HepG2 (cell line): ENCODE data around the gene CEACAM21. TPM values are rescaled to one million over a fixed set of nuclear protein-coding genes. Genes with fewer than 3 reads are reported as not detected.

Experiments used
- ATAC-seq: fragments of 200-7000 bp; cut with Tn5 transposase; 3 replicates; pipeline ENCODE4 v1.9.1; 2020; ENCODE audit warnings: mild to moderate bottlenecking, moderate library complexity
- BruUV-seq: library from RNA; stranded (reverse); fragments of 400-500 nt; replicated peaks from 2 replicates; lab custom pipeline; 2021; lab: Mats Ljungman, UMichigan
- CTCF ChIA-PET: fragments of 300-600 bp; formaldehyde crosslinking; extraction: SDS; loops from one replicate; lab custom pipeline; 2021; ENCODE audit warnings: low total read pairs, inconsistent platforms, low intra/inter-chr PET ratio; lab: Yijun Ruan, JAX
- POLR2A ChIA-PET: fragments of 350-600 bp; sonication (Branson Sonifier 250); formaldehyde crosslinking; loops from one replicate; lab custom pipeline; 2020; ENCODE audit warnings: antibody characterized with exemption, inconsistent platforms; lab: Yijun Ruan, JAX
- DNase-seq: peaks from one replicate; pipeline ENCODE4 v3.0.0-alpha.2; 2015; ENCODE audit warnings: low spot score
- FAIRE-seq: peaks from 3 replicates; lab custom pipeline; 2011; peaks lifted over from hg19 to GRCh38; lab: Jason Lieb, UNC
- H2AFZ ChIP-seq: one replicate; pipeline ENCODE4 v1.6.1; 2011; ENCODE audit warnings: low read length, inconsistent platforms
- H3K27ac ChIP-seq: fragments of 300-600 bp; 3 replicates; pipeline ENCODE4 v1.8.0; 2011; ENCODE audit warnings: mixed run types, mild to moderate bottlenecking, mixed read lengths, low read length, inconsistent platforms; ENCODE audit not compliant: insufficient read depth; ENCODE audit errors: extremely low read length
- H3K27me3 ChIP-seq, 2 experiments: fragments of 200-600 bp in 1 of 2; 2 replicates in 1 of 2; 3 replicates in 1 of 2; pipeline versions ENCODE4 v1.6.0 to v1.8.0; 2011; ENCODE audit warnings: low read length in 2 of 2, mild to moderate bottlenecking in 2 of 2, moderate library complexity in 2 of 2, inconsistent platforms in 1 of 2; ENCODE audit not compliant: insufficient read depth in 2 of 2, control insufficient read depth in 1 of 2
- H3K36me3 ChIP-seq, 2 experiments: fragments of 200-600 bp in 1 of 2; replicated peaks in 1 of 2; 2 replicates in 1 of 2; 3 replicates in 1 of 2; pipeline versions ENCODE4 v1.5.1 to v1.8.0; 2011; ENCODE audit warnings: low read length in 2 of 2, inconsistent platforms in 1 of 2; ENCODE audit not compliant: insufficient read depth in 2 of 2, control insufficient read depth in 1 of 2
- H3K4me1 ChIP-seq: 2 replicates; pipeline ENCODE4 v1.5.1; 2012; ENCODE audit warnings: low read length, inconsistent platforms; ENCODE audit not compliant: insufficient read depth
- H3K4me2 ChIP-seq: 2 replicates; pipeline ENCODE4 v1.6.0; 2011; ENCODE audit warnings: low read depth, low read length, inconsistent platforms
- H3K4me3 ChIP-seq, 3 experiments: fragments of 200-600 bp in 1 of 3; sonication (generic), shearing (Covaris generic) in 1 of 3; replicated peaks in 1 of 3; 2 replicates each; pipeline ENCODE4 v1.5.1; 2011 to 2016; ENCODE audit warnings: low read length in 3 of 3, inconsistent platforms in 2 of 3, low read depth in 2 of 3, mild to moderate bottlenecking in 2 of 3, control low read depth in 1 of 3, mixed read lengths in 1 of 3; ENCODE audit not compliant: insufficient read depth in 1 of 3
- H3K79me2 ChIP-seq: one replicate; pipeline ENCODE4 v1.6.1; 2011; ENCODE audit warnings: low read length, inconsistent platforms; ENCODE audit not compliant: insufficient read depth
- H3K9ac ChIP-seq: 2 replicates; pipeline ENCODE4 v1.6.0; 2011; ENCODE audit warnings: mild to moderate bottlenecking, low read depth, low read length, inconsistent platforms; ENCODE audit not compliant: insufficient read depth
- H3K9me3 ChIP-seq: 2 replicates; pipeline ENCODE4 v1.5.1; 2012; ENCODE audit warnings: mild to moderate bottlenecking, low read length
- H4K20me1 ChIP-seq: 2 replicates; pipeline ENCODE4 v1.6.0; 2011; ENCODE audit warnings: inconsistent platforms, mild to moderate bottlenecking, low read length, moderate library complexity; ENCODE audit not compliant: insufficient read depth
- DPF2 ChIP-seq: sonication (generic); formaldehyde crosslinking; IDR thresholded peaks from 2 replicates; pipeline ENCODE4 v1.4.0; 2020; ENCODE audit warnings: mild to moderate bottlenecking, low read depth, missing genetic modification reagents, borderline replicate concordance
- FLYWCH1 ChIP-seq: sonication (generic); formaldehyde crosslinking; IDR thresholded peaks from 2 replicates; pipeline ENCODE4 v1.8.1; 2023; ENCODE audit warnings: mild to moderate bottlenecking, missing genetic modification reagents
- MAFF ChIP-seq: IDR thresholded peaks from 2 replicates; pipeline ENCODE4 v1.6.1; 2011; ENCODE audit warnings: low read depth, low read length, improper control_type of control experiment
- NAIF1 ChIP-seq: sonication (generic); formaldehyde crosslinking; IDR thresholded peaks from 2 replicates; pipeline ENCODE4 v1.5.0; 2020; ENCODE audit warnings: mild to moderate bottlenecking, missing genetic modification reagents, borderline replicate concordance
- NCOA2 ChIP-seq: sonication (generic); formaldehyde crosslinking; IDR thresholded peaks from 2 replicates; pipeline ENCODE4 v1.8.0; 2022; ENCODE audit warnings: inconsistent platforms
- NFKB2 ChIP-seq: sonication (generic); formaldehyde crosslinking; IDR thresholded peaks from 2 replicates; pipeline ENCODE4 v1.4.0; 2020; ENCODE audit warnings: missing genetic modification reagents, borderline replicate concordance
- NFYC ChIP-seq: IDR thresholded peaks from 2 replicates; pipeline ENCODE4 v1.6.1; 2016; ENCODE audit warnings: missing genetic modification reagents, missing compliant biosample characterization
- PRPF4 ChIP-seq: fragments of 200-400 bp; formaldehyde crosslinking; IDR thresholded peaks from 2 replicates; pipeline ENCODE4 v1.6.1; 2016; ENCODE audit warnings: low read length, low read depth; ENCODE audit not compliant: poor library complexity, severe bottlenecking
- RFXANK ChIP-seq: IDR thresholded peaks from 2 replicates; pipeline ENCODE4 v1.6.1; 2016
- SMAD3 ChIP-seq: sonication (generic); formaldehyde crosslinking; IDR thresholded peaks from 2 replicates; pipeline ENCODE4 v1.4.0; 2020; ENCODE audit warnings: missing genetic modification reagents
- TBX2 ChIP-seq: sonication (generic); formaldehyde crosslinking; IDR thresholded peaks from 2 replicates; pipeline ENCODE4 v1.5.0; 2020; ENCODE audit warnings: missing genetic modification reagents, mild to moderate bottlenecking, borderline replicate concordance
- TRIM24 ChIP-seq: sonication (generic); formaldehyde crosslinking; IDR thresholded peaks from 2 replicates; pipeline ENCODE4 v1.8.0; 2022; ENCODE audit warnings: mild to moderate bottlenecking, missing genetic modification reagents
- ZMYM4 ChIP-seq: sonication (generic); formaldehyde crosslinking; IDR thresholded peaks from 2 replicates; pipeline ENCODE4 v1.8.1; 2023; ENCODE audit warnings: mild to moderate bottlenecking, missing genetic modification reagents
- ZNF484 ChIP-seq: sonication (generic); formaldehyde crosslinking; IDR thresholded peaks from 2 replicates; pipeline ENCODE4 v1.5.1; 2020; ENCODE audit warnings: mild to moderate bottlenecking, low read depth, missing genetic modification reagents, borderline replicate concordance
- ZNF776 ChIP-seq: sonication (generic); formaldehyde crosslinking; IDR thresholded peaks from 2 replicates; pipeline ENCODE4 v1.4.0; 2020; ENCODE audit warnings: mild to moderate bottlenecking, missing genetic modification reagents
- ZNF891 ChIP-seq: sonication (generic); formaldehyde crosslinking; IDR thresholded peaks from 2 replicates; pipeline ENCODE4 v1.5.0; 2020; ENCODE audit warnings: mild to moderate bottlenecking, missing genetic modification reagents
- WGBS: methylation state at CpG from one replicate; pipeline ENCODE4 v1.1.6; 2017; ENCODE audit warnings: low lambda C conversion rate; 5-methylcytosine and 5-hydroxymethylcytosine counted together
- in situ Hi-C: cut with HindIII; loops from 2 replicates; pipeline ENCODE4 v1.10.0; 2017; ENCODE audit warnings: low pct_unique_long_range_greater_than_20kb; ENCODE audit not compliant: extremely low pct_ligation_motif_present
- intact Hi-C: fragments of 100-400 bp; cut with micrococcal nuclease; formaldehyde crosslinking; loops from one replicate; pipeline ENCODE4 v1.10.0; 2022; ENCODE audit not compliant: unreplicated experiment
- polyA plus RNA-seq, 8 experiments: library from polyadenylated mRNA; depleted of rRNA in 3 of 8; stranded (reverse) in 7 of 8; unstranded in 1 of 8; fragments of >200 nt; fragmentation: Illumina TruSeq in 4 of 8; extraction: Trizol in 4 of 8; gene quantifications; 2 replicates each; pipeline versions ENCODE4 v1.2.1 to v1.2.3, GENCODE V29; 2011 to 2016; ENCODE audit warnings: low read depth in 4 of 8, missing spikeins in 1 of 8, mixed read lengths in 1 of 8; ENCODE audit not compliant: insufficient read depth in 1 of 8
- total RNA-seq, 5 experiments: library from RNA; depleted of rRNA; stranded (reverse); fragments of >200 nt; fragmentation: Illumina TruSeq; extraction: Trizol; gene quantifications; 2 replicates each; pipeline ENCODE4 v1.2.3, GENCODE V29; 2016; ENCODE audit warnings: low read depth in 1 of 5

Gene CEACAM21
- total and polyA plus RNA-seq, 2 of the 13 experiments (the other 11 are each of a cell fraction or from before 2014, with no cell fraction given): 0.05 TPM; not detected in 1

GRCh38 chr19:41584931-41585330 is 9.0 kb downstream of the CEACAM21 start:
- Histone ChIP-seq H3K36me3 (no peaks in the 10 kb centered on the region), H3K79me2 (no peaks in the 10 kb centered on the region), H2AFZ (no peak overlapping the region), H3K9ac (no peak overlapping the region), H3K27me3 (0 out of 5 replicates have a peak, but pooled peaks cover 0 to 1% of the 10 kb centered on the region in 2 experiments), H3K9me3 (peaks cover 32% of the 10 kb centered on the region), H3K27ac (no peak overlapping the region), H3K4me1 (no peaks in the 10 kb centered on the region), H4K20me1 (no peaks in the 10 kb centered on the region; the same call in 1 of the 2 replicates), H3K4me2 (no peak overlapping the region), H3K4me3 (no peak overlapping the region)
- ATAC-seq (no peak), FAIRE-seq (no peak), DNase-seq (no peak)
- BruUV-seq: no TSS peak
- no CpG with 5 or more reads among the region's 1 CpG for WGBS
- ChIA-PET CTCF (no interaction called here), POLR2A (no interaction called here)
- no peak for TF ChIP-seq MAFF
- TF ChIP-seq ZMYM4 (CRISPR knock-in tag): no peak
- no peak for TF ChIP-seq ZNF776 (CRISPR knock-in tag)
- no peak for TF ChIP-seq FLYWCH1 (CRISPR knock-in tag)
- TF ChIP-seq ZNF484 (CRISPR knock-in tag): no peak
- no peak for TF ChIP-seq NAIF1
- TF ChIP-seq RFXANK (CRISPR knock-in tag): no peak
- no peak for TF ChIP-seq NFKB2 (CRISPR knock-in tag)
- TF ChIP-seq NFYC (CRISPR knock-in tag): no peak
- TF ChIP-seq ZNF891 (CRISPR knock-in tag): no peak
- TF ChIP-seq SMAD3 (CRISPR knock-in tag): no peak
- TF ChIP-seq TBX2 (CRISPR knock-in tag): no peak
- no peak for TF ChIP-seq PRPF4
- TF ChIP-seq TRIM24 (CRISPR knock-in tag): no peak
- TF ChIP-seq DPF2 (CRISPR knock-in tag): no peak
- TF ChIP-seq NCOA2 (CRISPR knock-in tag): no peak
- intact Hi-C loops: no loop called here
- in situ Hi-C loops: no loop called here
